Measurements from ENCODE around the gene CKMT2. TPM values are rescaled to one million over a fixed set of nuclear protein-coding genes. Genes with fewer than 3 reads are reported as not detected.

The CKMT2 gene
- total and polyA plus RNA-seq, 2 experiments from 2014 or later = 2.9 to 8.2 TPM

GRCh38 chr5:81242906-81243436, 9.8 kb downstream of the CKMT2 start (continued):
- TF ChIP-seq, protein P1, sequence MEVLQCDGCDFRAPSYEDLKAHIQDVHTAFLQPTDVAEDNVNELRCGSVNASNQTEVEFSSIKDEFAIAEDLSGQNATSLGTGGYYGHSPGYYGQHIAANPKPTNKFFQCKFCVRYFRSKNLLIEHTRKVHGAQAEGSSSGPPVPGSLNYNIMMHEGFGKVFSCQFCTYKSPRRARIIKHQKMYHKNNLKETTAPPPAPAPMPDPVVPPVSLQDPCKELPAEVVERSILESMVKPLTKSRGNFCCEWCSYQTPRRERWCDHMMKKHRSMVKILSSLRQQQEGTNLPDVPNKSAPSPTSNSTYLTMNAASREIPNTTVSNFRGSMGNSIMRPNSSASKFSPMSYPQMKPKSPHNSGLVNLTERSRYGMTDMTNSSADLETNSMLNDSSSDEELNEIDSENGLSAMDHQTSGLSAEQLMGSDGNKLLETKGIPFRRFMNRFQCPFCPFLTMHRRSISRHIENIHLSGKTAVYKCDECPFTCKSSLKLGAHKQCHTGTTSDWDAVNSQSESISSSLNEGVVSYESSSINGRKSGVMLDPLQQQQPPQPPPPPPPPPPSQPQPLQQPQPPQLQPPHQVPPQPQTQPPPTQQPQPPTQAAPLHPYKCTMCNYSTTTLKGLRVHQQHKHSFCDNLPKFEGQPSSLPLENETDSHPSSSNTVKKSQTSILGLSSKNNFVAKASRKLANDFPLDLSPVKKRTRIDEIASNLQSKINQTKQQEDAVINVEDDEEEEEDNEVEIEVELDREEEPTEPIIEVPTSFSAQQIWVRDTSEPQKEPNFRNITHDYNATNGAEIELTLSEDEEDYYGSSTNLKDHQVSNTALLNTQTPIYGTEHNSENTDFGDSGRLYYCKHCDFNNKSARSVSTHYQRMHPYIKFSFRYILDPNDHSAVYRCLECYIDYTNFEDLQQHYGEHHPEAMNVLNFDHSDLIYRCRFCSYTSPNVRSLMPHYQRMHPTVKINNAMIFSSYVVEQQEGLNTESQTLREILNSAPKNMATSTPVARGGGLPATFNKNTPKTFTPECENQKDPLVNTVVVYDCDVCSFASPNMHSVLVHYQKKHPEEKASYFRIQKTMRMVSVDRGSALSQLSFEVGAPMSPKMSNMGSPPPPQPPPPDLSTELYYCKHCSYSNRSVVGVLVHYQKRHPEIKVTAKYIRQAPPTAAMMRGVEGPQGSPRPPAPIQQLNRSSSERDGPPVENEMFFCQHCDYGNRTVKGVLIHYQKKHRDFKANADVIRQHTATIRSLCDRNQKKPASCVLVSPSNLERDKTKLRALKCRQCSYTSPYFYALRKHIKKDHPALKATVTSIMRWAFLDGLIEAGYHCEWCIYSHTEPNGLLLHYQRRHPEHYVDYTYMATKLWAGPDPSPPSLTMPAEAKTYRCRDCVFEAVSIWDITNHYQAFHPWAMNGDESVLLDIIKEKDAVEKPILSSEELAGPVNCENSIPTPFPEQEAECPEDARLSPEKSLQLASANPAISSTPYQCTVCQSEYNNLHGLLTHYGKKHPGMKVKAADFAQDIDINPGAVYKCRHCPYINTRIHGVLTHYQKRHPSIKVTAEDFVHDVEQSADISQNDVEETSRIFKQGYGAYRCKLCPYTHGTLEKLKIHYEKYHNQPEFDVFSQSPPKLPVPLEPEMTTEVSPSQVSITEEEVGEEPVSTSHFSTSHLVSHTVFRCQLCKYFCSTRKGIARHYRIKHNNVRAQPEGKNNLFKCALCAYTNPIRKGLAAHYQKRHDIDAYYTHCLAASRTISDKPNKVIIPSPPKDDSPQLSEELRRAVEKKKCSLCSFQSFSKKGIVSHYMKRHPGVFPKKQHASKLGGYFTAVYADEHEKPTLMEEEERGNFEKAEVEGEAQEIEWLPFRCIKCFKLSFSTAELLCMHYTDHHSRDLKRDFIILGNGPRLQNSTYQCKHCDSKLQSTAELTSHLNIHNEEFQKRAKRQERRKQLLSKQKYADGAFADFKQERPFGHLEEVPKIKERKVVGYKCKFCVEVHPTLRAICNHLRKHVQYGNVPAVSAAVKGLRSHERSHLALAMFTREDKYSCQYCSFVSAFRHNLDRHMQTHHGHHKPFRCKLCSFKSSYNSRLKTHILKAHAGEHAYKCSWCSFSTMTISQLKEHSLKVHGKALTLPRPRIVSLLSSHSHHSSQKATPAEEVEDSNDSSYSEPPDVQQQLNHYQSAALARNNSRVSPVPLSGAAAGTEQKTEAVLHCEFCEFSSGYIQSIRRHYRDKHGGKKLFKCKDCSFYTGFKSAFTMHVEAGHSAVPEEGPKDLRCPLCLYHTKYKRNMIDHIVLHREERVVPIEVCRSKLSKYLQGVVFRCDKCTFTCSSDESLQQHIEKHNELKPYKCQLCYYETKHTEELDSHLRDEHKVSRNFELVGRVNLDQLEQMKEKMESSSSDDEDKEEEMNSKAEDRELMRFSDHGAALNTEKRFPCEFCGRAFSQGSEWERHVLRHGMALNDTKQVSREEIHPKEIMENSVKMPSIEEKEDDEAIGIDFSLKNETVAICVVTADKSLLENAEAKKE (CRISPR knock-in tag; IDR thresholded peaks at IDR 0.05) = no peak
- TF ChIP-seq, protein P2, sequence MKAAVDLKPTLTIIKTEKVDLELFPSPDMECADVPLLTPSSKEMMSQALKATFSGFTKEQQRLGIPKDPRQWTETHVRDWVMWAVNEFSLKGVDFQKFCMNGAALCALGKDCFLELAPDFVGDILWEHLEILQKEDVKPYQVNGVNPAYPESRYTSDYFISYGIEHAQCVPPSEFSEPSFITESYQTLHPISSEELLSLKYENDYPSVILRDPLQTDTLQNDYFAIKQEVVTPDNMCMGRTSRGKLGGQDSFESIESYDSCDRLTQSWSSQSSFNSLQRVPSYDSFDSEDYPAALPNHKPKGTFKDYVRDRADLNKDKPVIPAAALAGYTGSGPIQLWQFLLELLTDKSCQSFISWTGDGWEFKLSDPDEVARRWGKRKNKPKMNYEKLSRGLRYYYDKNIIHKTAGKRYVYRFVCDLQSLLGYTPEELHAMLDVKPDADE (IDR thresholded peaks at IDR 0.05) = no peak

- H3K27me3 ChIP-seq (ENCODE audit: insufficient read depth) = no peaks in the 10 kb centered on the region
- no peak overlapping the region for H2AFZ ChIP-seq
- no peak overlapping the region for H3K27ac ChIP-seq (ENCODE audit: low read depth)
- H4K20me1 ChIP-seq (replicated peaks; ENCODE audit: insufficient read depth) = peaks cover 18% of the 10 kb centered on the region
- H3K9me3 Mint-ChIP-seq = no peaks in the 10 kb centered on the region
- no peak overlapping the region for H3K4me3 ChIP-seq
- no peak overlapping the region for H3K4me3 Mint-ChIP-seq
- no peaks in the 10 kb centered on the region for H3K79me2 ChIP-seq (replicated peaks; ENCODE audit: insufficient read depth)
- H3K36me3 ChIP-seq (ENCODE audit: insufficient read depth) = no peaks in the 10 kb centered on the region
- H3K9me2 ChIP-seq (ENCODE audit: insufficient read depth) = no peaks in the 10 kb centered on the region; the same call in 1 of the 2 replicates
- ATAC-seq (no peak), DNase-seq (ENCODE audit: low spot score) (no peak)
- peaks cover 11% of the 10 kb centered on the region for H3K4me1 ChIP-seq (ENCODE audit: insufficient read depth)
- no peak overlapping the region for H3K27ac Mint-ChIP-seq
- H3K27me3 Mint-ChIP-seq (ENCODE audit: insufficient read depth, low read depth, poor library complexity) = peaks cover 6% of the 10 kb centered on the region
- H3K4me2 ChIP-seq = no peak overlapping the region
- H3F3A ChIP-seq (replicated peaks; ENCODE audit: low read depth) = no peaks in the 10 kb centered on the region
- TF ChIP-seq ZNF331 (CRISPR knock-in tag; IDR thresholded peaks at IDR 0.05; ENCODE audit: low read depth) = no peak
- TF ChIP-seq EZH2phosphoT487 (IDR thresholded peaks at IDR 0.05; ENCODE audit: unreplicated experiment) = no peak
- TF ChIP-seq ZNF114 (CRISPR knock-in tag; IDR thresholded peaks at IDR 0.05) = no peak
- H3K4me1 Mint-ChIP-seq = peaks cover 34% of the 10 kb centered on the region
- no peaks in the 10 kb centered on the region; the same call in 2 of the 3 replicates for H3K36me3 Mint-ChIP-seq (ENCODE audit: low read depth)
Measured at GRCh38 chr5:81244451-81244850, 11.3 kb downstream of the CKMT2 start.

Data from GM23338 (cell line).